DMS 273 treated with DMSO at 0.1 percent for 48 hours (cell line): ENCODE measurements around the gene RFC2.
"Not testable (repeated sequence)": the region's sequence is repeated elsewhere in the genome, so short reads cannot be mapped to it uniquely, and the experiment has no call there.

Experiments used
- DNase-seq: peaks from one replicate; lab custom pipeline; 2025; lab: John Stamatoyannopoulos, UW

Gene RFC2

DNA sequence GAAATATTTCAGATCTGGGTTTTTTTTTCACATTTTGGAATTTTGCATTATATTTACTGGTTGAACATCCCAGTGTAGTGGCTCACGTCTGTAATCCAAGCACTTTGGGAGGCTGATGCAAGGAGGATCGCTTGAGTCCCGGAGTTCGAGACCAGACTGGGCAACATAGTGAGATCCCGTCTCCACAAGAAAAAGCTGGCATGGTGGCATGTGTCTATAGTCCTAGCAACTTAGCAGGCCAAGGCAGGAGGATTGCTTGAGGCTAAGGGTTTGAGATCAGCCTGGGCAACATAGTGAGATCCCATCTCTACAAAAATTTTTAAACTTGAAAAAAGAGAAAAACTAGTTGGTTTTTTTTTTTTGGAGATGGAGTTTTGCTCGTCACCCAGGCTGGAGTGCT lies 6.0 kb downstream of the RFC2 start:
- DNase-seq = no peak

DNA sequence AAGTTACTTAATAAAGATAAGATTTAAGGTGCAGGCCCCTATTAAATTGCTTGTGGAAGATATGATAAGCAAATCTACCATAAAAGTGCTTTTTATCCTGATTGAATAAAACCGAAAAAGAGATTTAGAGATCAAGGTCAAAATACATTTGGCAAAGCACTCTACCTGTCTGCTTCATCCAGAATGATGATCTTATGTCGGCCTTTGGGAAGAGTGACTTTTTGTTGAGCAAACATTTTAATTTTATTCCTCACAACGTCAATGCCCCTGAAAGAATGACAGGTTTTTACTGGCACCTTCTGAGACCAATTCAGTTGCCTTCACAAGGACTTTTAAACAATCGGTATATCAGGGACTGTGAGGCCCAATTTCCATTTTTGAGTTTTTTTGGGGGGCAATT lies 7.7 kb downstream of the RFC2 start:
- DNase-seq = no peak

DNA sequence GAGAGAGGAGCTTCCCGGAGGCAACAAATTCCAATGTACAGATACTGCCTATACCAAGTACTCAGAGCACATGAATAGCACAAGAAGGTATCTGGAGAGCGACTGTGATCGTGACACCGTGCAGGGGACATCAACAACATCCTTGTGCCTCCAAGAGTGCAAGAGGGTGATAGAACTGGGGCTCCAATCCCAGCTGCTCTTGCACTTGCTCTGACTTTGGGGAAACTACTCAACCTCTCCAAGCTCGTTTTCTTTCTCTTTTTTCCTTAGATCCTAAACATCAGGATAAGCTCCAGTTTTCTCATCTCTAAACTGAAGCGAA lies 12.1 kb downstream of the RFC2 start:
- no peak for DNase-seq

DNA sequence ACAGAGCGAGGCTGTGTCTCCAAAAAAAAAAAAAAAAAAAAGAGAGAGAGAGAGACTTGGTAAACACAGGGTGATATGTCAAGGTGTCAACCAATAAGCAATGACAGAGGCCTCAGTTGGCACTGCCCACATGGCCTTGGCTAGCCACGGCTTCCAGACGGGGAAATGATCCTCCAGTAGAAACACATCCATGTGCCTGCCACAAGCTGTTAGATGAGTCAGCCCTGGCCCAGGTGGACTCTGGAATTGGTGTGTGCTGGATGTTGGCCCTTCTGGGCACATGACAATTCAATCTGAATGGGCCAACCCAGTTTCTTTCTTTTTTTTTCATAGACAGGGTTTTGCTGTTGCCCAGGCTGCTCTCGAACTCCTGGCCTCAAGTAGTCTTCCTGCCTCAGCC lies 13.7 kb downstream of the RFC2 start:
- DNase-seq = no peak

DNA sequence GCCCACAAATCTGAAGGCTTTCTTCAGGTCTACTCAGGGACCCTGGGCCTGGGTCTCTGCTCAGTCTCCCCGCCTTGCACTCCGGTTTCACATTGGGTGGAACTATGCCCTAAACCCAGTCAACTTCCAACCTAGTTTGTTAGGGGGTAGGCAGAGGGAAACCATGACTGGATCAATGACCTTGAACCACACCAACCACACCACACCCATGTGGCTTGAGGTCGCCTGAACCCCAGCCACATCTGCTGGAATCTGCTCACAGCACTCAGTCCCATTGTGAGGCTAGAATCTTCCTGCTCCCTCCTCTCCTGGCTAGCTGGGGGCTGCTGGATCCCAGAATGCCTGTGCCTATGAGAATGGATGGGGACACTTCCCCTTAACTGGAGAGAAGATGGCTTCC lies 17.9 kb downstream of the RFC2 start:
- no peak for DNase-seq

DNA sequence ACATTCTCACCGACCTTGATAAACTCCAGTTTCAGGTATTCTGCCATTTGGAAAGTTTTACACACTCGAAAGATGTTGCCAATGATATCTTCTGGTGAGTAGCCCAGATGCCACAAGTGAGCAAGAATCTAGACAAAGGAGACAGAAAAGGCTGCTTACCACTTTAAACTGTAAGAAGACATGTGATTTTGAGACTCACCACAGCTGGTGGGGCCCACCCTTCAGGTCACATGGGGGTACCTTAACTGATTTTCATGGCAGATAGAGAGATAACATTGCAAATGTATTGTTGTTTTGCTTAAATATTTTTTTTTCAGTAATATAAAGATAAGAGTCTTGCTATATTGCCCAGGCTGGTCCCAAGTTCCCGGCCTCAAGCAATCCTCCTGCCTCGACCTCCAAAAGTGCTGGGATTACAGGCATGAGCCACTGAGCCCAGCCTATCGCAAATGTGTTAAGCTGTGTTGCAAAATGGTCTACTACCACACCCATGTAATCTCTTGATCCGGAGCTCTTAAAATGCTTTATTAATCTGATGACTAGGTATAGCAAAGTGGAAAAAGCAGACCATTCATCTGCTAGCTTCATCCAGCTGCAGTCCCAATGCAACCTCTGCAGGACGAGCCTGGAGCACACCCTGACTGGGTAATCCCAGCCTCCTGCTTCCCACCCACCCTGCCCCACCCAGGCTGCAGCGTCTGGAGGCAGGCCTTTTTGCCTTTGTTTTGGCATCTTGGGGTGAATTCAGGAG lies 18.5 kb downstream of the RFC2 start:
- no peak for DNase-seq

DNA sequence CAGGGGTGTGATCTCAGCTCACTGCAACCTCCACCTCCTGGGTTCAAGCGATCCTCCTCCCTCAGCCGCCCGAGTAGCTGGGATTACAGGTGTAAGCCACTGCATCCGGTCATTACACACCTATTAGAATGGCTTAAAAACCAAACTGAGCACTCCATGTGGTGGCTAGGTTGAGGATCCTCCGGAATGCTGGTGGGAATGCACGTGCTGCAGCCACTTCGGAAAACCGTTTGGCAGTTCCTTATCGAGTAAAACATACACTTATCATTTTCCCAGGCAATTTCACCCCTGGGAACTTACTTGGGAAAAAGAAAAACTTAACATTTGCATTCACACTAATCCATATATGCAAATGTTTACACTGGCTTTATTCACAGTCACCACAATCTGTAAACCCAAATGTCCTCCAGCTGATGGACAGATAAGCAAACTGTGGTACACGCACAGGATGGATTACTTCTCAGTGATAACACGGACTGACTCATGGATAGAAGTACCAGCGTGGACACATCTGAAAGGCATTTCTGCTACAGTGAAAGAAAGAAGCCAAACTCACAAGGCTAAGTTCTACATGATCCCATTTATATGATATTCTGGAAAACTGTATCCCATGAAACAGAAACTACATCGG lies 20.4 kb downstream of the RFC2 start:
- DNase-seq = no peak

DNA sequence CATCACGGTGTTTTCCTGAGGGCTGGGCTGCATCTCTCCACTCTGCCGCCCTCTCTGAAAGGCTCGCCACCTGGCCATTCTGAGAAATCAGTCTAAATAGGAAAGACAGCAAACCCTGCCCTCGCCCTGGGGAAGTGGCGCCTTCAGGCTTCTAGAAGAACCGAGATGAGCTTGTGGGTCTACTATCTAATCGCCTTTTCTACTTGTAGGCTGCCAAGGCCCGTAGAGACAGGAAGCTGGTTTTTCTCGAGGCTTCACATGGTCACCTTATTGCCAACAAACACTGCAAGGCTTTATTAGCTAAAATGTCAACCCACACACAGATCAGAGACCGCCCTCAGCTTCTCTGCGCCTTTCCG lies 23.0 kb downstream of the RFC2 start:
- DNase-seq = no peak

DNA sequence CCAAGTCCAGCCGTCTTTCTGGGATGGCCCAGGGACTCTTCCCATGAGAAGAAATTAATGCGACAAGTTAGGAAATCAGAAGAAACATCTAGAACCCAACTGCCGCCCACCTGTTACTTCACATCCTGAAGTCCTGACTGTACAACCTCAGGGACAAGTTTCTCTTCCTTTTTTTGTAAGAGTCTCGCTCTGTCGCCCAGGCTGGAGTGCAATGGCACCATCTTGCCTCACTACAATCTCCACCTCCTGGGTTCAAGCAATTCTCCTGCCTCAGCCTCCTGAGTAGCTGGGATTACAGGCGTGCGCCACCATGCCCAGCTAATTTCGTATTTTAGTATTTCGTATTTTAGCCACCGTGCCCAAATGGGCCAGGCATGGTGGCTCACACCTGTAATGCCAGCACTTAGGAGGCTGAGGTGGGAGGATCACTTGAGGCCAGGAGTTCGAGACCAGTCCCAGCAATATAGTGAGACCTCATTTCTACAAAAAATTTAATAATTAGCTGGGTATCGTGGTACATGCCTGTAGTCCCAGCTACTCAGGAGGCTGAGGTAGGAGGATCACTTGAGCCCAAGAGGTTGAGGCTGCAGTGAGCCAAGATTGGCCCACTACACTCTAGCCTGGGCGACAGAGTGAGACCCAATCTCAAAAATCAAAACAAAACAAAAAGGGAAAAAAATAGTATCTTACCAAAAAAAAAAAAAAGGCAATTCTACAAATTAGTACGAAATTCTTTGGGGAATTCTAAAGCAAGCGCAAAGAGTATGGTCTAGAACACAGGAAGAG lies 23.6 kb downstream of the RFC2 start:
- no peak for DNase-seq

DNA sequence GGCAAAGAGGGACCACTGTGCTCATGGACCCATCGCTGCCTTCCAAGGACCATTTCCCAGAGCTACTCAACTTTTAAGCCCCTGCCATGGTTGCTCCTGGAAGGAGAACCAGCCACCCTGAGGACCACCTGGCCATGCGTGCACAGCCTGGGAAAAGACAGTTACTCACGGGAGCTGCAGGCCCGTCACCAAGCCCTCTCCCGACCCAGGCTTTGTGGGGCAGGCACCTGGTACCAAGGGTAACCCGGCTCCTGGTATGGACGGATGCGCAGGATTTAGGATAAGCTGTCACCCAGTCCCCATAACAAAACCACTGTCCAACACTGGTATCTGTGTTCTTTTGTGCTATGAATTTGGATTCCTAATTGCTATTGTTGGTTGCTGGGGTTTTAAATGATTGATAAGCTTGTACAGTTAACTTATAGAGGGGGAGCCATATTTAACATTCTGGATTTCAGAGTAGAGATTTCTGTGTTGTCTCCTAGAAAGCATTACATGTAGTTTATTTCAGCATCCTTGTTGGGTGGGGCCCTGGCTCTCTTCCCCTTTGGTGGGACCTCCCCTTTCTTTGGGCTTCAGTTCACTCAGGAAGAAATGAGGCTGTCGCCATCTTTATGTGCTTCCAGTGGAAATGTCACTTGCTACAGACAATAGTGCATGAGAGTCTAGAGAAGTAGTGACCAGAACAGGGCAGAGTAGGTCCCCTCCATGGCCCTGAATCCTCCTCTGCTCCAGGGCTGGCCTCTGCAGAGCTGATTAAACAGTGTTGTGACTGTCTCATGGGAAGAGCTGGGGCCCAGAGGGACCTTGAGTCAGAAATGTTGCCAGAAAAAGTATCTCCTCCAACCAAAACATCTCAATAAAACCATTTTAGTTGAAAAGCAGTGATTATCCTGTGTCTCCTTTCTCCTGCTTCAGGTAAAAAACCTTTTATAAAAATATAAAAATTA lies 25.0 kb downstream of the RFC2 start:
- DNase-seq = no peak

DNA sequence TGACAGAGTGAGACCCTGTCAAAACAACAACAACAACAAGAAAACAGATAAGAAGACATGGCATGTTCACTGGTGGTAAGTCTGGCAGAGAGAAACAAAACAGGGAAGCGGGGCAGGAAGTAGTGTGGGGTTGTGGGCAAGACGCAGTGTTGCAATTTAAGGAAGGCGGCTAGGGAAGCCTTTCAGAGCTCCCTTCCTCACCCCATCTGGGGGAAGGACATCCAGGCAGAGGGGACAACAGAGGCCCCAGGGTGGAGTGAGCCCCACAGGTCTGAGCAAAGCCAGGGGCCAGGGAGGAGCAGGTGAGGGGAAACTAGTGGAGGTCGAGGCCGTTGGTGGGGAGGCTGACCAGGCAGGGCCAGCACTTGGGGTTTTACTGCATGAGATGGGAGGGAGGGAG lies 27.6 kb downstream of the RFC2 start:
- DNase-seq = no peak

DNA sequence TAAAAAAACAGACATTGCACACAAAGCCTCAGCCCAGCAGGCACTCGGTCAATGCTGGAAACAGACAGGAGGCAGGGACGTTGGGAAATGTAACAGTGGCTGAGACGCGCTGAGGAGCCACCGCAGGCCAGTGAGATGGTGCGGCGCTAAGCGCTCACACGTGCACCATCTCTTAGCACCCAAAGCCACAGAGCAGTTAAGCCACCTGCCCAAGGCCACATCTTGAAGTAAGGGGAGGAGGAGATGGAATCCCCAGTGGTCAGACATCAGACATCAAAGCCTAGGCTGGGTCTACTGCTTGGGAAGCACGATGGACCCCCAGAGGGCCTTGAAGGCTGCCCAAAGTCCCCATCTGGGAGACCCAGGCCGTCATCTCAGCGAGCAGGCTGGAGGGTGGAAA lies 28.8 kb downstream of the RFC2 start:
- no peak for DNase-seq

DNA sequence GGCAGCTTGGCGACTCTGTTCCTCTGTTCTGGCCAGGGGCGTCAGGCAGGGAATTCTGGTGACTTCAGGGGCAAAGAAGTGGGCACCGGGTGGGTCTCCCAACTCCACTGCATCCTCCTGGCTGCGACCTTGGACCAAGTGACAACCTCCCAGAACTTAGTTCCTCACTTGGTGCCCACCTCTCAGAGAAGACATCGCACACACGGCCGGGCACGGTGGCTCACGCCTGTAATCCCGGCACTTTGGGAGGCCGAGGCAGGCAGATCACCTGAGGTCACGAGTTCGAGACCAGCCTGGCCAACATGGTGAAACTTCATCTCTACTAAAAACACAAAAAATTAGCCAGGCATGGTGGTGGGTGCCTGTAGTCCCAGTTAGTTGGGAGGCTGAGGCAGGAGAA lies 29.3 kb downstream of the RFC2 start:
- not testable (repeated sequence) for DNase-seq

DNA sequence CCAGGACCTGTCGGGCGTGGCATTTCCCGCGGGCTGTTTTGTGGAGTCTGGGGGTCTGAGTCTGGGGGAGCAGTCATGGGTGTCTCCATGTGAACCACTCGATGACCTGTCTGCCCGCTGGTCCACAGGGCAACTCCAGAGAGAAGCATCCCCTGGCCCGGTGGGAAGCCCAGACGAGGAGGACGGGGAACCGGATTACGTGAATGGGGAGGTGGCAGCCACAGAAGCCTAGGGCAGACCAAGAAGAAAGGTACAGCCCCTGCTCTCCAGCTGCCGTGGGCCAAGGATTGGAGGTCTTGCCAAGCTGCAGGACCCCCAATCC lies 29.7 kb downstream of the RFC2 start:
- no peak for DNase-seq

DNA sequence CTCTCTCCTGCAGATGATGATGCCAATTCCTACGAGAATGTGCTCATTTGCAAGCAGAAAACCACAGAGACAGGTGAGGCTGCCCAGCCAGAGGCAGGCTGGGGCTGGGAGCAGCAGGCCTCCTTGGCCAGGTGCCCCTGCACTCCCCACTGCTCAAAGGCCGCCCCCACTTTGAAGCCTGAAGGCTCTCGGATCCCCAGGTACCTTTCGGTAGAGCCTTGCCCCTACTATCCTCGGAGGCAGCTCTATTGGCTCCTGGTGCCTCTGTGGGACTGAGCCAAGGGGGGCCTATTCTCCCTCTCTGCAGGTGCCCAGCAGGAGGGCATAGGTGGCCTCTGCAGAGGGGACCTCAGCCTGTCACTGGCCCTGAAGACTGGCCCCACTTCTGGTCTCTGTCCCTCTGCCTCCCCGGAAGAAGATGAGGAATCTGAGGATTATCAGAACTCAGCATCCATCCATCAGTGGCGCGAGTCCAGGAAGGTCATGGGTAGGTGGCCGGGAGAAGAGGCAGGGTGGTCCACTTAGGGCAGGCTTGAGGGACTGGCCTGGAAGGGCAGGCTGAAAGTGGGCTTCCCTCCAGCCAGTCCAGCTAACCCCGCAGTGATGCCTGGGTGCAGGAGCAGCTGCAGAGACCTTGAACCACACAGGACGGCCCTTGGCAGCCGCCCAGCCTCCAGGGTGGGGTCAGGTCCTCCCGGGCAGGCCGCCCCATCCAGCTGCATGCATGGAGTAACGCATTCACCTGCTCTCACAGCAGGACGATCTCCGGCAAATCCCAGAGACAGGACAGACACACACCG lies 30.3 kb downstream of the RFC2 start:
- no peak for DNase-seq

DNA sequence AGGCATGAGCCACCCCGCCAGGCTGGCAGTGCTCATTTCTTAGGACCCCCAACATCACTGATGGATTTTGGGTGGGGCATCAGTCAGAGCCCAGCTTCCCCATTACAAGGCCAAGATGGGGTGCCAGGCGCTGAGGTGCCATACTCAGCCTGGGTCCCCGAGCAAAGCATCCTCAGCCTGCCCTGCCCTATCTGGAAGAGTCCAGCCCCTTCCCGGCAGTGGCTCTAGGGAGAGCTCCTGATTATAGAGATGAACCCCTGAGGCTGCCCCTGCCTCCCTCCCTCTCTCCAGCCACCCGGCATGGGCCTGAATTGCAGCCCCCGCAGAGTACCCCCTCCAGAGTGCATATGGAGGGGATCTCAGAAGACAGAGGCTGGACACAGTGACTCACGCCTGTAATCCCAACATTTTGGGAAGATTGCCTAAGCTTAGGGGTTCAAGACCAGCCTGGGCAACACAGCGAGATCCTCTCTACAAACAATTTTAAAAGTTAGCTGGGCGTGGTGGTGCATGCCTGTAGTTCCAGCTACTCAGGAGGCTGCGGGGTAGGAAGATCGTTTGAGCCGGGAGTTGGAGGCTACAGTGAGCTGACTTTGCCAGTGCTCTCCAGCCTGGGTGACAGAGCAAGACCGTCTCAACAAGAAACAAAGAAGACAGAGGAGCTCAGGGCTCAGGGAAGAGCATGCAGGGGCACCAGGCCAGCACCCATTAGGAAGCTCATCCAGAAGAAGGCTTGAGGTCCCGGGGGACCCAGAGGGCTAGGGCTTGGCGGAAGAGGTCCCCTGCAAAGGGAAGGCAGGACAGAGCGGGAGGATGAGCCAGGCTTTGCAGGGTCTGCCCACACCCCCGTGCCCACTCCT lies 31.1 kb downstream of the RFC2 start:
- no peak for DNase-seq

DNA sequence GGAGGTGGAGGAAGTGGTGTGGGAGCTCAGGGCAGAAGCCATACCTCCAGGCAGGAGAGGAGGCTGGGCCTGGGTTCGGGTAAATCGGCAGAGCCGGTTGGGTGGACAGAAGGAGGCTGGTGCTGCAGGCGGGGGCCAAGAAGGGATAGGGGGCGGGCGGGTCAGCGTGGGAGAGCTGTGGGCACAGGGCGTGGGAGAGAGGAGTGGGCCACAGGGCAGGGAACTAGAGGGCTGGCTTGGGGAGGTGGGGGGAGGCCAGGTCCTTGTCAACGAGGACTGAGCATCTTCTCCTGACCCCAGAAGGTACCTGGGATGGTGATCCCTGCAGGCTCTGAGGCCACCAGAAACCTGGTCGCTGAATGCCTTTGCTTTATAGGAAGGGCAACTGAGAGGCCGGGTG lies 32.5 kb downstream of the RFC2 start:
- no peak for DNase-seq

DNA sequence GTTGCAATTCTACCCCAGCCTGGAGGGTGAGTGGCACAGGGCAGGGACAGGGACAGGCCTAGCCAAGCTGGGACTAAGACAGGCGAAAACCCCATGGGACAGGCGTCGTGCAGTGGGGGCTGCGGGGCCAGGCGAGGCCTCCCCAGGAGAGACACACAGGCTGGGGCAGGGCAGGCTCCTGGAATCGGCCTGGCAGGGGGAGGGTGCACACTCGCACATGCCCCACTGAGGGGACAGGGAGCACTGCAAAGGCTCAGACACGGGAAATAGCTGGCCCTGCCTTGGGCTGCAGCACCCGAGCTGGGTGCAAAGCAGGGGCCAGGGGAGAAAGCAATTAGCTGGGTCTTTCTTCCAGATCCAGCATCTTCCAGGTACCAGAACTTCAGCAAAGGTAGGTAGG lies 34.0 kb downstream of the RFC2 start:
- DNase-seq = no peak

DNA sequence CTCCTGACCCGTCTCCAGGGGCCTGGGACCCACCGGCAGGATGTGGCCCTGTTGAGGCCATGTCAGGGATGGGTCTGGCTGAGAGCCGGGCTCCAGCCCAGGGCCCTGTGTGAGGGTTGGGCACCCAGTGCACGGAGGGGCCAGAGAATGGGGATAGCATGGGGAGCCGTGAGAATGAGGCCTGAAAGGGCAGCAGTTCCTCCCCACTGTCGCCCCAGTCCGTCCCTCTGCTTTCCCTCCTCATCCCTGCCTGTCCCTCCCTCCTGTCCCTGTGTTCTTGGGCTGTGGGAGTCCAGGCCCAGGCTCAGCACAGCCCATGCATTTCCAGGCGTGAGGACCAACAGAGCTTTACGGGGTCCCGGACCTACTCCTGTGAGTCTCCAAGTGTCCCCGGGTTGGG lies 34.8 kb downstream of the RFC2 start:
- no peak for DNase-seq

DNA sequence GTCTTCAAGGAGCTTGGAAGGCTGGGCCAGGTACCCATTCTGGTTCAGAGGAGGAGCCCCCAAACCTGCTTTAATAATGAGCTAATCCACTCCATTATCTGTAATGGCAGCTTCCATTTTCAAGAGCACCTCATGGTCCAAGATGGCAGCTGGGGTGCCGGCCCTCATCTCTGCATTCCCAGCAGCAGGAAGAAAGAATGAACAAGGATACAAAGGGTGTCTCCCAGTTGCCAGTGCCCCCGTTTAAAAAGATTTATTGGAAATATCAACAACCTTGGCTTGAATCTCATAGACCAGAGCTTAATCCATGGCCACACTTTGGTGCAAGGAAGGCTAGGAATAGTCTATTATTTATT lies 35.9 kb downstream of the RFC2 start:
- no peak for DNase-seq
